ENCODE results near the gene RSBN1.
A peak's percentile ranks its signal among the peaks of the same experiment; 100 is the strongest.
"Not testable (repeated sequence)": the region's sequence is repeated elsewhere in the genome, so short reads cannot be mapped to it uniquely, and the experiment has no call there.

Gene RSBN1
- 99.1 to 125 reads per million in 2 donors for total RNA-seq

GRCh38 chr1:113811888-113812660, at the start of gene RSBN1:
RSBN1 (minus strand) TSS chr1:113812476; CDS start chr1:113812412, 64 bp downstream.
- DNase-seq, result peak; percentile 94 to 100 (median 98)

DNA sequence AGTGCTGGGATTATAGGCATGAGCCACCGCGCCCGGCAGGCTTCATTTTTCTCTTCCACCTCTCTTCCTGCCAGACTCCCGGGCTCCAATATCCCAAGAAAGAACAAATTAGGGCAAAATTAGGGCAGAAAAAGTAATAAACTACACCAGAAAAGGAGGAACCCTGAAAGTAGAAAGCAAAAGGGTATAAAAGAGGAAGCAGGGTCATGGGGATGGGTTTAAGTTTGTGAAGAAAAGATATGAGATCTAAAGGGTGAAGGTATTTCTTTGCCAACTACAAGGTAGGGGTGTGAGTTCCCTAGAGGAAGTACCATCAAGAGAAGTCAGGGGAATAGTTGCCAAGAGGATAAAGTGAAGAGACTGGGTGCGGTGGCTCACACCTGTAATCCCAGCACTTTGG, 49.4 kb upstream of the RSBN1 start:
- DNase-seq, result no peak

GRCh38 chr1:113860891-113861290, 48.6 kb upstream of the RSBN1 start:
- no peak for DNase-seq

- no peak for DNase-seq
Measured at GRCh38 chr1:113859478-113860175, 47.4 kb upstream of the RSBN1 start.

- no peak for DNase-seq
Measured at GRCh38 chr1:113858982-113859381, 46.7 kb upstream of the RSBN1 start.

DNA sequence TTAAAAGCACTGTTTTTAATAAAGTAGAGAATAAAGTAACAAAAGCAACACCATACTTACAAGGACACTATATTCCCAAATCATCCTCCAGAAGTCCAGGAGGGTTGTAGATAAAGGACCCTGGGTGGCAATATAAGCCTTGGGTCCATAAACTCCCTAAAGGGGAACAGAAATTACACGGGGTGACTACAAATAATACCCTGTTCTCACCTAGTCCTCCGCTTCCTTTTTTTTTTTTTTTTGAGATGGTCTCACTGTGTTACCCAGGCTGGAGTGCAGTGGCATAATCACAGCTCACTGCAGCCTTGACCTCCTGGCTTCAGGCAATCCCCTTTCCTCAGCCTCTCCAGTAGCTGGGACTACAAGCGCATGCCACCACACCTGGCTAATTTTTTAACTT, 46.1 kb upstream of the RSBN1 start:
- no peak for DNase-seq

DNA sequence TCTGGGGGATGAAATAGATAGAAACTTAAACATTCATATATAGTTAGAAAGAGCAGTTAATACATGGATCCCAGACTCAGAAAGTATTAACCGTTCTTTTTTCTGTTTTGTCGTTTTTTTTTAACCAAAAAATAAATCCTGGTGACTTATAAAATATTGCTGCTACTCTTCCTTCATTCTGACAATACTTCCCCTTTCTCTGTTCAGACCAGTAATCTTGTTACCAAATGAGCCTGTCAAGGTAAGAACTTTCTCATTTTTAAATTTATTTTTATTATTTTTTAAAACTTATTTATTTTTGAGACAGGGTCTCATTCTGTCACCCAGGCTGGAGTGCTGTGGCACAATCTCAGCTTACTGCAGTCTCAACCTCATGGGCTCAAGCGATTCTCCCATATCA, 45.5 kb upstream of the RSBN1 start:
- no peak for DNase-seq

DNA sequence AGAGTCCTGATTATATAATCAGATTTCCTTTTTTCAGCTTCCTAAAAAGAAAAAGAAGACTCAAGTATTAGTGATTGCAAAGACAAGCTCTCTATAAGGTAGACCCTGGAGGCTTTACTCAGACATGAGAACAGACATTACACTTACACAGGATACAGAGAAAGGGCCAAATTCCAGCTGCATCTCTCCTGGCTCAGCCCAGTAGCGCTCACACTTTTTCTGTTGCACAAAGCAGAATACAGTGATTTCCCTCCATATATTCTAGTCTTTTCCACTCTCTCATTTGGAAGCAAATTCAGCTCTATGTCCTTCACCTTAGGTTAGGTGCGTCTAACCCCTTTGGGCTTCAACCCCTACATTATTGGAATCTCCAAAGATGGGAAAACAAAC, 44.1 kb upstream of the RSBN1 start:
- no peak for DNase-seq

DNA sequence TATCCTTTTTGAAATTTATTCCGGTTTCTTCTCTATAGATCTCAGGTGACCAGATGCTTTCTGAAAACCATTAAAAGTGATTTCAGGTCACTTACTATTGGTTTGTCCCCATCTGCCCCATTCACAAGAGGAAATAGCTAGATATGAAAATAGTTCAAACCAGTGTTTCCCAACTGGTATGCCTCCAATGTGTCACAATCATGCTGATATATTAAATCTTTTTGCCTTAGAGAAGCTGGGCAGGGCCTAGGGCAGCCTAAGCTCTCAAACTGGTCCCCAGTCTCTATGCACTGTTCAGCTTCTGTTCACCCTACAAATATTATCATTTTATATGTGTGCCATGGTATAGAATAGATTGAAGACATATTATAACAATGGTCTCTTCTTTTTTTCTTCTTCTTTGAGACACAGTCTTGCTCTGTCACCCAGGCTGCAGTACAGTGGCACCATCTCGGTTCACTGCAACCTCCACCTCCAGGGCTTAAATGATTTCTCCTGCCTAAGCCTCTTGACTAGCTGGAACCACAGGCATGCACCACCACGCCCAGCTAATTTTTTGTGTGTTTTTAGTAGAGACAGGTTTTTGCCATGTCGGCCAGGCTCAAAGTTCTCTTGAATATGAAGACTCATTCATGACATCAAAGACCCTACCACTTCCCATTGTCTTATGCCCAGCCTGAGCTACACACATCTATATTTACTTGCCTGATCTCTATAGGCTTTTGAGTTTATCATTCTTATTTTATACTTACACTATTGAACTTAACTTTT, 43.5 kb upstream of the RSBN1 start:
- DNase-seq, result no peak

DNA sequence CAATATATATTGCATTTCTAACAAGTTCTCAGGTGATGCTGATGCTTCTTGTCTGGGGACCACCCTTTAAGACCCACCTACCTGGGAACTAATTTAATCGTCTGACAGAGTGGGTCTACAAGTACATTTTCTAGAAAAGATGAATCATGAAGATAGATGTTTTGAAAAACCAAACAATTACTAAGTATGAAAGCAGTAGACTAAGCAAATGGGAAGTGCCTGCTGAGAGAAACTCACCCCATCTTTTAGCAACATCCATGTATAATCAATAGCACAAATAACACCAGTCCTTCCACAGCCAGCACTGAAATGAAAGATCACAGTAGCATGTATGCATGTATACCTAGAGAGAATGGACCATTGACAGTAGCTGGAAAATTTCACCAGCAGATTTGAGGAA, 42.0 kb upstream of the RSBN1 start:
- DNase-seq, result no peak

GRCh38 chr1:113852694-113853093, 40.4 kb upstream of the RSBN1 start:
- not testable (repeated sequence) for DNase-seq

- peak in 1 of 5 experiments; percentile 41 for DNase-seq
Measured at GRCh38 chr1:113850127-113850796, 38.0 kb upstream of the RSBN1 start.

- no peak for DNase-seq
Measured at GRCh38 chr1:113849072-113849471, 36.8 kb upstream of the RSBN1 start.

DNA sequence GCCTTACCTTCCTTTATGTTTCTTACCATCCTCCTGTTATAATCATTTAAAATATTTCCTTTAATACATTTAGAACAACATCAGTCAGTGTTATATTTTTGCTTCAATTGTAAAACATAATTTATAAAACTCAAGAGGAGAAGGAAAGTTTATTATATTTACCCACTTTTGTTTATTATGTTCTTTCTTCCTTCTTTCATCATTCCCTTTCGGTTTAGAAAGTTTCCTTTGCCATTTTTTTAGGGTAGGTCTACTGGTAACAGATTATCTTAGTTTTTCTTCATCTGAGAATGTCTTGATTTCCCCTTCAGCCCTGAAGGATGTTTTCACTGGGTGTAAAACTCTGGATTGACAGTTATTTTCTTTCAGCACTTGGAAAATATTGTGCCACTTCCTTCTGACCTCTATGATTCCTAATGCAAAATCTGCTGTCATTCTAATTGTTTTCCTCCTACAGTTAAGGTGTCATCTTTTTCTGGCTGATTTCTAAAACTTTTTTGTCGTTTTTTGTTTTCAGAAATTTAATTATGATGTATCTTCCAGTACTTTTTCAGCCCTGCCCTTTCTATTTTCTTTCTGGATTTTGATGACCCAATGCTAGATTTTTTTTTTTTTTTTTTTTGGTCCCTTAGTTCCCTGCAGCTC, 34.2 kb upstream of the RSBN1 start:
- DNase-seq, result no peak

GRCh38 chr1:113836534-113836933, 24.3 kb upstream of the RSBN1 start:
- no peak for DNase-seq

DNA sequence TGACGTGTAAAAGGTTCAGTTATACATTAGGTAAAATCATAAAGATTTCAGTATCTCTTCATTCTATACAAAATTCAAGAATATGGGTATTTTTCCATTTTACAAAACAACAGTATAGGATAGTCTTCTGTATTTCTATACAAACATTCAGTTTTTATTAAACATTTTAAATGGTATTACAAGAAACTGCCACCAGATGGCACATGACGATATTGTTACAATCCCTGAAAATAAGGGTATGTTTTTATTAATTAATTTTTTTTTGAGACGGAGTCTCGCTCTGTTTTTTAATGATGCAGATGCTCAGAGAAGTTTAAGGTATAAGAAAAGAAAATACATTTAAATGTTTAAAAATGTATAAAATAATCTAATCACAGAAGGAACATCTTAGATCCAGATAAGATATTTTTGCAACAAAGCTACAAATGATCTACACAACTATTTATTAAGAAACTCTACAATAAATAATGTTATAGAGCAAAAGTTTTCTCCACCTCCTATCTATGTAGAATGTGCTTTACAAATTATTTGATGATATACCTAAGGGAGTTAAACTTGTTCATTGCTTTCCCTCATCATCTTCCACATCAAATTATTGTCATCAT, 23.5 kb upstream of the RSBN1 start:
- peak in 2 of 5 experiments; percentile 35 to 59 for DNase-seq

GRCh38 chr1:113834716-113835115, 22.4 kb upstream of the RSBN1 start:
- no peak for DNase-seq

DNA sequence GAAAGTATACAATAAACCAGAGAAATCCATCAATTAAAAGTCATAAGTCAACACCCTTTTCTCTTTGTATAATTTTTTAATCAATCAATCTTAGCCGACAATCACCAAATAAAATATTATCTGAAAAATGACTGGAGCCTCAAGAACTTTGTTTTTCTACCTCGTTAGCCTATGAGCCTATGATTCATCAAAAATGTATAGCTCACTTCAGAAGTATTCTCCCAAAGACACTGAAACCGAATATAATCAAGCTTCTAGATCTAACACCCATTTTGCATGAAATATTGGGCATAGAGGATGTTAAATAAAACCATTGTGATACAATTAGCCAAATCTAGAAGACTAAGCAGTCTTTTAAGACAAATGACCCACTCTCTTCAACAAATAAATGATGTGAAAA, 17.8 kb upstream of the RSBN1 start:
- DNase-seq, result no peak

DNA sequence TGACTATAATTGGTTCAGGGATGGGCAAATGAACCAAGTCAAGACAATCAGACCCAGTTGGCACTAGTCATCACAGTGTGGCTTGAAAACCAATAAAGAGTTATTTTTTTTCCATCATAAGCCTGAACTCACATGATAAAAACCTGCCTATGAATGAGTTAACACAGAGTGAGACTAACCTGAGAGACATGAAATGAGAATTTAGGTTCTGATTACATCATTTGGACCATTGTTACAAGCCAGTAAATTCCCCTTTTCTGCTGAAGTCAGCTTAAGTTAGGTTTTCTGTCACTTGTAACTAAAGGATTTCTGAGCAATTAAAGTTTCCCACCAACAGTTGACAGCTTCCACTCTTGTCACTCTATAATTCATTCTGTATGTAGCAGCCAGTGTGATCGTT, 9.6 kb upstream of the RSBN1 start:
- DNase-seq, result no peak

DNA sequence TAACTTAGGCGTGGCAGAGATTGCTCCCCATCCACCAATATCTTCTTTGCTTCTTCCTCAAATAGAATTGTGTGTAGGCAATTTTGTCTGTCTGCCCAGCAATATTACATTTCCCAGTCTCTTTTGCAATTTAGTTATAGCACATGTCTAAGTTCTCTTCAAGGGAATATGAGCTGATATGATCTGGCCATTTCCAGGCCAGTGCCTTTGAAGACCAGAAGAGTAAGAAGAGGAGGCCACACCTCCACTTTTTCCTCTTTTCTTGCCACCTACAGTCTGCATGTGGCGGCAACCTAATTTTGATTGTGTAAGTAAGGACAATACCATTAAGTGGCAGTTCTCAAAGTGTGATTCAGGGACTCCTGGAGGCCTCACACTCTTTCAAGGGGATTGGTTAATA, 6.3 kb upstream of the RSBN1 start:
- no peak for DNase-seq

- DNase-seq, result no peak
Measured at GRCh38 chr1:113813218-113813617, 942 bp upstream of the RSBN1 start.

- DNase-seq, result no peak
Measured at GRCh38 chr1:113812661-113813135, 422 bp upstream of the RSBN1 start.

Measured in T-helper 2 cell (primary cell).